SKM-1 (cell line): ENCODE results near the gene ANKRD13B.

Experiments used
- DNase-seq: peaks from one replicate; lab custom pipeline; 2025; ENCODE audit not compliant: unreplicated experiment; lab: John Stamatoyannopoulos, UW

Gene ANKRD13B

GRCh38 chr17:29616300-29617048 lies 23.5 kb downstream of the ANKRD13B start:
- no peak for DNase-seq

GRCh38 chr17:29617125-29617480 lies 24.2 kb downstream of the ANKRD13B start:
- DNase-seq, result peak; percentile 47

- peak; percentile 60 for DNase-seq
Measured at GRCh38 chr17:29617481-29618271, 24.7 kb downstream of the ANKRD13B start.

- DNase-seq, result no peak
Measured at GRCh38 chr17:29618272-29619065, 25.5 kb downstream of the ANKRD13B start.

- DNase-seq, result no peak
Measured at GRCh38 chr17:29619251-29619650, 26.3 kb downstream of the ANKRD13B start.

GRCh38 chr17:29620271-29620670 lies 27.3 kb downstream of the ANKRD13B start:
- no peak for DNase-seq

- DNase-seq, result no peak
Measured at GRCh38 chr17:29620779-29621500, 28.0 kb downstream of the ANKRD13B start.

- no peak for DNase-seq
Measured at GRCh38 chr17:29621751-29622194, 28.8 kb downstream of the ANKRD13B start.

GRCh38 chr17:29622337-29623282 lies 29.7 kb downstream of the ANKRD13B start, which contains the start of gene CORO6:
TSS of gene CORO6 (minus strand) at chr17:29622912. CDS start at chr17:29621421, 1,491 bp downstream.
- no peak for DNase-seq

- no peak for DNase-seq
Measured at GRCh38 chr17:29623283-29623647, 30.3 kb downstream of the ANKRD13B start.

GRCh38 chr17:29624586-29624985 lies 31.7 kb downstream of the ANKRD13B start:
- no peak for DNase-seq

GRCh38 chr17:29625037-29625750 lies 32.3 kb downstream of the ANKRD13B start:
- DNase-seq, result no peak

GRCh38 chr17:29627951-29628350 lies 35.0 kb downstream of the ANKRD13B start:
- no peak for DNase-seq

GRCh38 chr17:29628644-29629043 lies 35.7 kb downstream of the ANKRD13B start:
- DNase-seq, result no peak

- no peak for DNase-seq
Measured at GRCh38 chr17:29629839-29630238, 36.9 kb downstream of the ANKRD13B start.

- DNase-seq, result no peak
Measured at GRCh38 chr17:29630630-29631193, 37.8 kb downstream of the ANKRD13B start.

- no peak for DNase-seq
Measured at GRCh38 chr17:29633886-29634285, 41.0 kb downstream of the ANKRD13B start.

- DNase-seq, result no peak
Measured at GRCh38 chr17:29640413-29640812, 47.5 kb downstream of the ANKRD13B start.
